ENCODE measurements around the gene RABEP2.

Gene RABEP2

GRCh38 chr16:28912558-28912957 lies 12.5 kb downstream of the RABEP2 start:
- POLR2A ChIA-PET: no interaction called here
- DNase-seq (ENCODE audit: extremely low spot score): no peak
- CTCF ChIA-PET: no interaction called here
- TF ChIP-seq PKNOX1 (IDR thresholded peaks at IDR 0.05) (no peak), ELF4 (IDR thresholded peaks at IDR 0.05) (no peak), HDGF (IDR thresholded peaks at IDR 0.05; ENCODE audit: borderline replicate concordance) (no peak), FOXM1 (IDR thresholded peaks at IDR 0.05; ENCODE audit: borderline replicate concordance) (no peak), TARDBP (IDR thresholded peaks at IDR 0.05) (no peak), FOXK2 (IDR thresholded peaks at IDR 0.05) (no peak), SP1 (IDR thresholded peaks at IDR 0.05) (no peak), SUZ12 (IDR thresholded peaks at IDR 0.05) (no peak)

GRCh38 chr16:28910086-28911031 lies 14.7 kb downstream of the RABEP2 start:
- ChIA-PET POLR2A (no interaction called here), CTCF (interaction anchor here (0.7 kb wide), 1 partner anchor 35 kb away, joined by 3 read pairs; no protein-coding TSS in a partner anchor)
- DNase-seq (ENCODE audit: extremely low spot score): no peak

GRCh38 chr16:28905800-28906372 lies 19.2 kb downstream of the RABEP2 start:
- DNase-seq (ENCODE audit: extremely low spot score): no peak
- POLR2A ChIA-PET: no interaction called here
- CTCF ChIA-PET: no interaction called here
- no peak for TF ChIP-seq SUZ12 (IDR thresholded peaks at IDR 0.05)
- no peak for TF ChIP-seq PKNOX1 (IDR thresholded peaks at IDR 0.05)
- no peak for TF ChIP-seq L3MBTL2 (conservative IDR thresholded peaks at IDR 0.05)
- TF ChIP-seq FOXM1 (IDR thresholded peaks at IDR 0.05; ENCODE audit: borderline replicate concordance): no peak
- TF ChIP-seq SP1 (IDR thresholded peaks at IDR 0.05): no peak
- no peak for TF ChIP-seq LEF1 (IDR thresholded peaks at IDR 0.05; ENCODE audit: borderline replicate concordance)
- no peak for TF ChIP-seq HDGF (IDR thresholded peaks at IDR 0.05; ENCODE audit: borderline replicate concordance)
- no peak for TF ChIP-seq FOXK2 (IDR thresholded peaks at IDR 0.05)
- TF ChIP-seq NFRKB (IDR thresholded peaks at IDR 0.05): no peak
- no peak for TF ChIP-seq ELF4 (IDR thresholded peaks at IDR 0.05)
- TF ChIP-seq ZNF384 (IDR thresholded peaks at IDR 0.05): no peak
- no peak for TF ChIP-seq BHLHE40 (IDR thresholded peaks at IDR 0.05; ENCODE audit: borderline replicate concordance)
- TF ChIP-seq CTBP1 (IDR thresholded peaks at IDR 0.05; ENCODE audit: borderline replicate concordance): no peak
- TF ChIP-seq TARDBP (IDR thresholded peaks at IDR 0.05): no peak
- no peak for TF ChIP-seq ARNT (IDR thresholded peaks at IDR 0.05)
- no peak for TF ChIP-seq FOXA1 (IDR thresholded peaks at IDR 0.05)

More at GRCh38 chr16:28910086-28911031, 14.7 kb downstream of the RABEP2 start:
- TF ChIP-seq TARDBP (IDR thresholded peaks at IDR 0.05) (no peak), HDGF (IDR thresholded peaks at IDR 0.05; ENCODE audit: borderline replicate concordance) (no peak), SUZ12 (IDR thresholded peaks at IDR 0.05) (no peak), PKNOX1 (IDR thresholded peaks at IDR 0.05) (no peak), BHLHE40 (IDR thresholded peaks at IDR 0.05; ENCODE audit: borderline replicate concordance) (no peak), L3MBTL2 (conservative IDR thresholded peaks at IDR 0.05) (no peak), FOXK2 (IDR thresholded peaks at IDR 0.05) (no peak), FOXM1 (IDR thresholded peaks at IDR 0.05; ENCODE audit: borderline replicate concordance) (no peak), ELF4 (IDR thresholded peaks at IDR 0.05) (no peak), SP1 (IDR thresholded peaks at IDR 0.05) (no peak), CTBP1 (IDR thresholded peaks at IDR 0.05; ENCODE audit: borderline replicate concordance) (no peak), ARNT (IDR thresholded peaks at IDR 0.05) (no peak), ZNF384 (IDR thresholded peaks at IDR 0.05) (no peak), FOXA1 (IDR thresholded peaks at IDR 0.05) (no peak), NFRKB (IDR thresholded peaks at IDR 0.05) (no peak)

GRCh38 chr16:28905229-28905754 lies 19.7 kb downstream of the RABEP2 start:
- no peak for TF ChIP-seq FOXA1 (IDR thresholded peaks at IDR 0.05)
- TF ChIP-seq FOXK2 (IDR thresholded peaks at IDR 0.05): no peak
- TF ChIP-seq PKNOX1 (IDR thresholded peaks at IDR 0.05): no peak
- no peak for TF ChIP-seq ARNT (IDR thresholded peaks at IDR 0.05)
- no peak for TF ChIP-seq TARDBP (IDR thresholded peaks at IDR 0.05)
- TF ChIP-seq HDGF (IDR thresholded peaks at IDR 0.05; ENCODE audit: borderline replicate concordance): no peak
- TF ChIP-seq CTBP1 (IDR thresholded peaks at IDR 0.05; ENCODE audit: borderline replicate concordance): no peak
- TF ChIP-seq SP1 (IDR thresholded peaks at IDR 0.05): no peak
- TF ChIP-seq L3MBTL2 (conservative IDR thresholded peaks at IDR 0.05): no peak
- TF ChIP-seq FOXM1 (IDR thresholded peaks at IDR 0.05; ENCODE audit: borderline replicate concordance): no peak
- no peak for TF ChIP-seq BHLHE40 (IDR thresholded peaks at IDR 0.05; ENCODE audit: borderline replicate concordance)
- TF ChIP-seq LEF1 (IDR thresholded peaks at IDR 0.05; ENCODE audit: borderline replicate concordance): no peak
- no peak for TF ChIP-seq SUZ12 (IDR thresholded peaks at IDR 0.05)
- TF ChIP-seq NFRKB (IDR thresholded peaks at IDR 0.05): no peak
- no peak for TF ChIP-seq ZNF384 (IDR thresholded peaks at IDR 0.05)
- TF ChIP-seq ELF4 (IDR thresholded peaks at IDR 0.05): no peak
- no peak for DNase-seq (ENCODE audit: extremely low spot score)
- ChIA-PET CTCF (no interaction called here), POLR2A (no interaction called here)
